Stomach (tissue), 4 donors: ENCODE results near the gene KCNC1.

Experiments used
- CTCF ChIP-seq, 7 experiments: fragments of 450-650 bp in 4 of 7; fragments of 200-600 bp in 3 of 7; sonication (generic) in 3 of 7; IDR thresholded peaks; one replicate each; pipeline ENCODE4 v1.5.1; 2016 to 2019; ENCODE audit warnings: antibody characterized with exemption in 7 of 7, control low read depth in 2 of 7, mild to moderate bottlenecking in 1 of 7
- POLR2A ChIP-seq, 4 donors: fragments of 450-650 bp; IDR thresholded peaks; one replicate each; pipeline ENCODE4 v1.6.1; 2016; ENCODE audit warnings: antibody characterized with exemption in 4 of 4, control low read depth in 2 of 4, mild to moderate bottlenecking in 1 of 4, moderate library complexity in 1 of 4

- no peak for TF ChIP-seq POLR2A (IDR thresholded peaks at IDR 0.05)
- TF ChIP-seq CTCF (IDR thresholded peaks at IDR 0.05) = no peak
Measured at GRCh38 chr11:17801166-17801565, 66.6 kb downstream of the KCNC1 start.
